ENCODE measurements around the gene PEX7. TPM values are rescaled to one million over a fixed set of nuclear protein-coding genes. Genes with fewer than 3 reads are reported as not detected.

Gene PEX7
- total and polyA plus RNA-seq, 2 experiments from 2014 or later, result 11.8 to 13.5 TPM

- H3K27ac ChIP-seq (ENCODE audit: low read depth), result no peak overlapping the region
- no peaks in the 10 kb centered on the region for H3F3A ChIP-seq (replicated peaks; ENCODE audit: low read depth)
- H3K4me1 ChIP-seq (ENCODE audit: insufficient read depth), result 0 out of 2 replicates have a peak, but pooled peaks cover 4% of the 10 kb centered on the region
- H3K4me3 Mint-ChIP-seq, result no peak overlapping the region
- no peaks in the 10 kb centered on the region for H3K27me3 ChIP-seq (ENCODE audit: insufficient read depth)
- no peak for DNase-seq (ENCODE audit: low spot score)
- H3K9me2 ChIP-seq (ENCODE audit: insufficient read depth), result no peaks in the 10 kb centered on the region
- H3K4me3 ChIP-seq, result no peak overlapping the region
- no peaks in the 10 kb centered on the region for H3K36me3 ChIP-seq (ENCODE audit: insufficient read depth)
- H3K27me3 Mint-ChIP-seq (ENCODE audit: insufficient read depth, low read depth, poor library complexity), result no peaks in the 10 kb centered on the region
- H3K27ac Mint-ChIP-seq, result no peak overlapping the region
- TF ChIP-seq STAT1 (IDR thresholded peaks at IDR 0.05; ENCODE audit: unreplicated experiment), result no peak
- TF ChIP-seq, protein P1, sequence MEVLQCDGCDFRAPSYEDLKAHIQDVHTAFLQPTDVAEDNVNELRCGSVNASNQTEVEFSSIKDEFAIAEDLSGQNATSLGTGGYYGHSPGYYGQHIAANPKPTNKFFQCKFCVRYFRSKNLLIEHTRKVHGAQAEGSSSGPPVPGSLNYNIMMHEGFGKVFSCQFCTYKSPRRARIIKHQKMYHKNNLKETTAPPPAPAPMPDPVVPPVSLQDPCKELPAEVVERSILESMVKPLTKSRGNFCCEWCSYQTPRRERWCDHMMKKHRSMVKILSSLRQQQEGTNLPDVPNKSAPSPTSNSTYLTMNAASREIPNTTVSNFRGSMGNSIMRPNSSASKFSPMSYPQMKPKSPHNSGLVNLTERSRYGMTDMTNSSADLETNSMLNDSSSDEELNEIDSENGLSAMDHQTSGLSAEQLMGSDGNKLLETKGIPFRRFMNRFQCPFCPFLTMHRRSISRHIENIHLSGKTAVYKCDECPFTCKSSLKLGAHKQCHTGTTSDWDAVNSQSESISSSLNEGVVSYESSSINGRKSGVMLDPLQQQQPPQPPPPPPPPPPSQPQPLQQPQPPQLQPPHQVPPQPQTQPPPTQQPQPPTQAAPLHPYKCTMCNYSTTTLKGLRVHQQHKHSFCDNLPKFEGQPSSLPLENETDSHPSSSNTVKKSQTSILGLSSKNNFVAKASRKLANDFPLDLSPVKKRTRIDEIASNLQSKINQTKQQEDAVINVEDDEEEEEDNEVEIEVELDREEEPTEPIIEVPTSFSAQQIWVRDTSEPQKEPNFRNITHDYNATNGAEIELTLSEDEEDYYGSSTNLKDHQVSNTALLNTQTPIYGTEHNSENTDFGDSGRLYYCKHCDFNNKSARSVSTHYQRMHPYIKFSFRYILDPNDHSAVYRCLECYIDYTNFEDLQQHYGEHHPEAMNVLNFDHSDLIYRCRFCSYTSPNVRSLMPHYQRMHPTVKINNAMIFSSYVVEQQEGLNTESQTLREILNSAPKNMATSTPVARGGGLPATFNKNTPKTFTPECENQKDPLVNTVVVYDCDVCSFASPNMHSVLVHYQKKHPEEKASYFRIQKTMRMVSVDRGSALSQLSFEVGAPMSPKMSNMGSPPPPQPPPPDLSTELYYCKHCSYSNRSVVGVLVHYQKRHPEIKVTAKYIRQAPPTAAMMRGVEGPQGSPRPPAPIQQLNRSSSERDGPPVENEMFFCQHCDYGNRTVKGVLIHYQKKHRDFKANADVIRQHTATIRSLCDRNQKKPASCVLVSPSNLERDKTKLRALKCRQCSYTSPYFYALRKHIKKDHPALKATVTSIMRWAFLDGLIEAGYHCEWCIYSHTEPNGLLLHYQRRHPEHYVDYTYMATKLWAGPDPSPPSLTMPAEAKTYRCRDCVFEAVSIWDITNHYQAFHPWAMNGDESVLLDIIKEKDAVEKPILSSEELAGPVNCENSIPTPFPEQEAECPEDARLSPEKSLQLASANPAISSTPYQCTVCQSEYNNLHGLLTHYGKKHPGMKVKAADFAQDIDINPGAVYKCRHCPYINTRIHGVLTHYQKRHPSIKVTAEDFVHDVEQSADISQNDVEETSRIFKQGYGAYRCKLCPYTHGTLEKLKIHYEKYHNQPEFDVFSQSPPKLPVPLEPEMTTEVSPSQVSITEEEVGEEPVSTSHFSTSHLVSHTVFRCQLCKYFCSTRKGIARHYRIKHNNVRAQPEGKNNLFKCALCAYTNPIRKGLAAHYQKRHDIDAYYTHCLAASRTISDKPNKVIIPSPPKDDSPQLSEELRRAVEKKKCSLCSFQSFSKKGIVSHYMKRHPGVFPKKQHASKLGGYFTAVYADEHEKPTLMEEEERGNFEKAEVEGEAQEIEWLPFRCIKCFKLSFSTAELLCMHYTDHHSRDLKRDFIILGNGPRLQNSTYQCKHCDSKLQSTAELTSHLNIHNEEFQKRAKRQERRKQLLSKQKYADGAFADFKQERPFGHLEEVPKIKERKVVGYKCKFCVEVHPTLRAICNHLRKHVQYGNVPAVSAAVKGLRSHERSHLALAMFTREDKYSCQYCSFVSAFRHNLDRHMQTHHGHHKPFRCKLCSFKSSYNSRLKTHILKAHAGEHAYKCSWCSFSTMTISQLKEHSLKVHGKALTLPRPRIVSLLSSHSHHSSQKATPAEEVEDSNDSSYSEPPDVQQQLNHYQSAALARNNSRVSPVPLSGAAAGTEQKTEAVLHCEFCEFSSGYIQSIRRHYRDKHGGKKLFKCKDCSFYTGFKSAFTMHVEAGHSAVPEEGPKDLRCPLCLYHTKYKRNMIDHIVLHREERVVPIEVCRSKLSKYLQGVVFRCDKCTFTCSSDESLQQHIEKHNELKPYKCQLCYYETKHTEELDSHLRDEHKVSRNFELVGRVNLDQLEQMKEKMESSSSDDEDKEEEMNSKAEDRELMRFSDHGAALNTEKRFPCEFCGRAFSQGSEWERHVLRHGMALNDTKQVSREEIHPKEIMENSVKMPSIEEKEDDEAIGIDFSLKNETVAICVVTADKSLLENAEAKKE (CRISPR knock-in tag; IDR thresholded peaks at IDR 0.05), result no peak
- no peak for TF ChIP-seq EZH2 (IDR thresholded peaks at IDR 0.05; ENCODE audit: low read depth, unreplicated experiment)
- no peak for TF ChIP-seq ZNF331 (CRISPR knock-in tag; IDR thresholded peaks at IDR 0.05; ENCODE audit: low read depth)
- TF ChIP-seq, protein P2, sequence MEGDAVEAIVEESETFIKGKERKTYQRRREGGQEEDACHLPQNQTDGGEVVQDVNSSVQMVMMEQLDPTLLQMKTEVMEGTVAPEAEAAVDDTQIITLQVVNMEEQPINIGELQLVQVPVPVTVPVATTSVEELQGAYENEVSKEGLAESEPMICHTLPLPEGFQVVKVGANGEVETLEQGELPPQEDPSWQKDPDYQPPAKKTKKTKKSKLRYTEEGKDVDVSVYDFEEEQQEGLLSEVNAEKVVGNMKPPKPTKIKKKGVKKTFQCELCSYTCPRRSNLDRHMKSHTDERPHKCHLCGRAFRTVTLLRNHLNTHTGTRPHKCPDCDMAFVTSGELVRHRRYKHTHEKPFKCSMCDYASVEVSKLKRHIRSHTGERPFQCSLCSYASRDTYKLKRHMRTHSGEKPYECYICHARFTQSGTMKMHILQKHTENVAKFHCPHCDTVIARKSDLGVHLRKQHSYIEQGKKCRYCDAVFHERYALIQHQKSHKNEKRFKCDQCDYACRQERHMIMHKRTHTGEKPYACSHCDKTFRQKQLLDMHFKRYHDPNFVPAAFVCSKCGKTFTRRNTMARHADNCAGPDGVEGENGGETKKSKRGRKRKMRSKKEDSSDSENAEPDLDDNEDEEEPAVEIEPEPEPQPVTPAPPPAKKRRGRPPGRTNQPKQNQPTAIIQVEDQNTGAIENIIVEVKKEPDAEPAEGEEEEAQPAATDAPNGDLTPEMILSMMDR (conservative IDR thresholded peaks at IDR 0.05; ENCODE audit: low read depth in 2 of 2), result no peak
- no peak for TF ChIP-seq JUNB (IDR thresholded peaks at IDR 0.05; ENCODE audit: unreplicated experiment)
- TF ChIP-seq EZH2phosphoT487 (IDR thresholded peaks at IDR 0.05; ENCODE audit: unreplicated experiment), result no peak
- TF ChIP-seq POLR2AphosphoS5 (IDR thresholded peaks at IDR 0.05; ENCODE audit: low read depth), result no peak
- TF ChIP-seq ETS1 (IDR thresholded peaks at IDR 0.05), result no peak
- no peak for TF ChIP-seq ZNF114 (CRISPR knock-in tag; IDR thresholded peaks at IDR 0.05)
- TF ChIP-seq CREB1 (CRISPR knock-in tag; IDR thresholded peaks at IDR 0.05; ENCODE audit: low read depth), result no peak
- H3K4me1 Mint-ChIP-seq, result peaks cover 14% of the 10 kb centered on the region; the same call in 2 of the 3 replicates
- ATAC-seq, result no peak
- H4K20me1 ChIP-seq (replicated peaks; ENCODE audit: insufficient read depth), result no peaks in the 10 kb centered on the region
- no peaks in the 10 kb centered on the region for H3K79me2 ChIP-seq (replicated peaks; ENCODE audit: insufficient read depth)
- no peaks in the 10 kb centered on the region for H3K9me3 Mint-ChIP-seq
- no peak overlapping the region for H2AFZ ChIP-seq
- H3K36me3 Mint-ChIP-seq (ENCODE audit: low read depth), result no peaks in the 10 kb centered on the region
- no peak overlapping the region for H3K4me2 ChIP-seq
Measured at GRCh38 chr6:136775081-136775480, 47.3 kb upstream of the PEX7 start.
